DLD1 (cell line): ENCODE results near the gene GABRR2.
"Not testable (repeated sequence)": the region's sequence is repeated elsewhere in the genome, so short reads cannot be mapped to it uniquely, and the experiment has no call there.

ENCODE experiments used
- in situ Hi-C: cut with HindIII; loops from 2 replicates; pipeline ENCODE4 v1.10.0; 2017; ENCODE audit warnings: low sequenced_read_pairs

Gene GABRR2

DNA sequence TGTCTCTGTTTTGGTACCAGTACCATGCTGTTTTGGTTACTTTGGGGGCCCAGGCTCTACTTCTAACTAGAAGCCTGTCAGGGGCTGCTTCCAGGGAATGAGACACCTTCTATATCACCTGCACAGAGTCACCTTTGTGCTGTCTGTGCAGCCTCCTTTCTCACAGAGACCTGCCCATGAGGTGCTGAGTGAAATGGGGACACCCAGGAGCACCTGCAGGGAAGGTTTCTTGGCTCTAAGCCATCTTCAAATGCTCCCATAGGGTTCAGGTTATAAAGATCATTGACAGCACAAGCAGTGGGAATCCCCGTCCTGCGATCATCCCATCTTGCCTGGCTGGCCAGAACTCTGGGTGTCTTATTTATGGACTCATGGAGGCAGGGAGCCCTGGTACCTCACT, 19.1 kb downstream of the GABRR2 start:
- in situ Hi-C loops, result no loop called here

DNA sequence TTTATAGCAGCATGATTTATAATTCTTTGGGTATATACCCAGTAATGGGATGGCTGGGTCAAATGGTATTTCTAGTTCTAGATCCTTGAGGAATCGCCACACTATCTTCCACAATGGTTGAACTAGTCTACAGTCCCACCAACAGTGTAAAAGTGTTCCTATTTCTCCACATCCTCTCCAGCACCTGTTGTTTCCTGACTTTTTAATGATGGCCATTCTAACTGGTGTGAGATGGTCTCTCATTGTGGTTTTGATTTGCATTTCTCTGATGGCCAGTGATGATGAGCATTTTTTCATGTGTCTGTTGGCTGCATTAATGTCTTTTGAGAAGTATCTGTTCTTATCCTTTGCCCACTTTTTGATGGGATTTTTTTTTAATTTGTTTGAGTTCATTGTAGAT, 20.0 kb downstream of the GABRR2 start:
- in situ Hi-C loops, result not testable (repeated sequence)

DNA sequence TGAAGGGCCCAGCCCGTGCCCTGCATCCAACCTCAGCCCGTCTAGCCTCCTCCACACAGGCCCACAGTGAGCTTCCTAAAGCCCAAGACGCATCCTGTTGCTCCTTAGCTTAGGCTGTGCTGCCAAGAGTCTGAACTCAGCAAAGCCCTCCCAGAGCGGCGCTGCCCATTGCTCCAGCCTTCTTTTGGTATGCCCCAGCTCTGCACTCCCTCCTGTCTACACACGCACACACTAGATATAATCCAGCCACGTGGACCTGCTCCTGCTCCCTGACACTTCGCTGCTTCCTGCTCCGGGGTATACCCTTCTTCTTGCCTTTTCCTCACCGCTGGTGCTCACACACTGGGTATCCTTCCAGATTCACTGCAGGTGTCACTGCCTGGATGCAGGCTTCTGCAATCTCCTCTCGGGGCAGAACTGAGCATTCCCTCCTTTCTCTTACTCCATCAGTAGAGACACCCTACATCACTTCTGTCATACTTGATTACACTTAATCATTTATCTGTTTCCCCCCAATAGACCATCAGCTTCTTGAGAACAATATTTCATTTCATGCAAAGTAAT, 23.8 kb downstream of the GABRR2 start:
- in situ Hi-C loops, result no loop called here

DNA sequence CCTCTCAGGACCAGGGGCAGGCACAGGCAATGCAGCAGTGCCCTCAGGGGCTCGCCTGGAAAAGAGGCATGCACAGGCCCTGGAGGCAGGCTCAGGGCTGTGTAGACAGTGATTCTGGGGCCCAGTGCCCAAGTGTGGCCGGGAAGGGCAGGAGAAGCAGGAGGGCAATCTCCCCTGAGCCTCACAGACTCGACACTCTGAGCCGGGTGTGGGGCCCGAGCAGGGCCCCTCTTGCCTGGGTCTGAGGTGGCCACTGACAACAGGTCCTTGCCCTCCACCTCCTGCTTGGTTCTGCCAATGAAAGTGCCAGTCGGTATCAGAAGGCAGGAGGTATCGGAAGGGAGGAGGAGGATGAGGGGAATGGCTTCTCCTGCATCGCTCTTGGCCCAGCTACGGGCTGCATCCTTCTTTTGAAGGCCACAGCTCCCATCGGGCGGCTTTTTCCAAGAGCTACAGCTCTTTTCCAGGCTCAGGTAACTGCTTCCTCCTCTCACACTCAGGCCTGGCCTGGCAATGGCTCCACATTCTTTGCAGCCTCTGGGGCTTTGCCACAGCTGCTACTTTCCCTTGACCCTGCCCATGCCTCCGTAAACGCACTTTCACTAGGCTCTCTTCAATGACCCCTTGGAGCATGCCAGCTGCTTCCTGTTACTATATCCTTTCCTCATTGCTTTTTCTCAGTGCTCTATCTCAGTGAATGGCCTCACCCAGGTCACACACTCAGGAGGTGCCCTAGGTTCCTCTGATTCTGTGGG, 24.5 kb downstream of the GABRR2 start:
- in situ Hi-C loops, result no loop called here

DNA sequence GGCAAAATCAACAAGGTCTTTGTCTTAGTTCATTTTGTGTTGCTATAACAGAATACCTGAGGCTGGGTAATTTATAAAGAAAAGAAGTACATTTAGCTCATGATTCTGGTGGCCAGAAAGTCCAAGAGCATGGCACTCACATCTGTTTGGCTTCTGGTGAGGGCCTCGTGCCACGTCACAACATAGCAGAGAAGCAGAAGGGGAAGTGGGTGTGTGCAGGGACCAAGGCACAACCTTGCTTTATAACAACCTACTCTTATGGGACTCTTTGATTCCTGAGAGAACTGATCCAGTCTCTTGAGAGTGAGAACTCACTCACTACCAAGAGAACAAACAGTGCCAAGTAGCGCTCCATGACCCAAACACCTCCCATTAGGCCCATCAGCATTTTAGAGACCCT, 25.4 kb downstream of the GABRR2 start:
- in situ Hi-C loops, result no loop called here

DNA sequence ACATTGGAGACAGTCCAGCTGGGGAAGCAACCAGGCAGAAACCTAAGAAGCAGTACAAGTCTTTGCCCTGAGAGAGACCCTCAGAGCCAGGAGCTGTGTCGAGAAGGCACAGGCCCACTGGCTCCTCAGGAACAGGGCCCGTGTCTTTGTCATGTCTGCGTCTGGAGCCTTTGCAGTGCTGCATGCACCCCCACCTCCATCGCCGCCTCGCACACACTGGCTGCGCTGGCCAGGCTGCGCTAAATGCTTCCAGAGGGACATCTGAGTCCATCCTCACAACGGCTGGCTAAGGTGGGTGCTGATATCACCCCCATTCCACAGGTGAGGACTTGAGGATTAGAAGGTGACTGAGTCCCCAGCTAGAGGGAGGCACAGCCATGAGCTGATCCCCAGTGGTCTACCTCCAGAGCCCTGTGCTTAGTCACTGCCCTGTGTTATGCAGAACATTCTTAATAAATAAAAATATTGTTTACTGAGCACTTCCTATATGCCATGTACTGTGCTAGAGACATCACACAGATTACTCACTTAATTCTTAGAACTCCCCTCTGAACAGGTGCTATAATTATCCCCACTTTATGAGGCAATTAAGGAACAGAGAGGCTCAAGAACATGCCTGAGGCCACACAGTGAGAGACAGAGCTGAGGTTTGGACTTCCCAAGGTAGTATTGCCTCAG, 27.6 kb downstream of the GABRR2 start:
- in situ Hi-C loops, result no loop called here

DNA sequence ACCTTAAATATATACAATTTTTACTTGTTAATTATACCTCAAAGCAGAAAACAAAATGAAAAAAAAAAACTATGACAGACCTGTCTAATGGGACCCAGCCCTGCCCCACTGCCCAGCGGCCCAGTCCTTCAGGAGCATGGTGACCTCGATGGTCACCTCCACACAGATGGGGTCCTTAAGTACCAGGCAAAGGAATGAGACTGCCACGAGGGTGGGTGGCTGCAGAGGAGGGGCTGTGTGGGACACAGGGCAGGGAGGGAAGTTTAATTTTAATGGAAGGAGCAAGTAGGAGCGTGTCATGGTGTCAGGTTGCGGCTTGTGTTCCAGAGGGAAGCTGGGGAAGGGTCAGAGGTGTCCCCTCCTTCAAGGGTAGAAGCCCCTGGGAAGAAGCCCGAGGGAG, 28.6 kb downstream of the GABRR2 start:
- in situ Hi-C loops, result no loop called here

DNA sequence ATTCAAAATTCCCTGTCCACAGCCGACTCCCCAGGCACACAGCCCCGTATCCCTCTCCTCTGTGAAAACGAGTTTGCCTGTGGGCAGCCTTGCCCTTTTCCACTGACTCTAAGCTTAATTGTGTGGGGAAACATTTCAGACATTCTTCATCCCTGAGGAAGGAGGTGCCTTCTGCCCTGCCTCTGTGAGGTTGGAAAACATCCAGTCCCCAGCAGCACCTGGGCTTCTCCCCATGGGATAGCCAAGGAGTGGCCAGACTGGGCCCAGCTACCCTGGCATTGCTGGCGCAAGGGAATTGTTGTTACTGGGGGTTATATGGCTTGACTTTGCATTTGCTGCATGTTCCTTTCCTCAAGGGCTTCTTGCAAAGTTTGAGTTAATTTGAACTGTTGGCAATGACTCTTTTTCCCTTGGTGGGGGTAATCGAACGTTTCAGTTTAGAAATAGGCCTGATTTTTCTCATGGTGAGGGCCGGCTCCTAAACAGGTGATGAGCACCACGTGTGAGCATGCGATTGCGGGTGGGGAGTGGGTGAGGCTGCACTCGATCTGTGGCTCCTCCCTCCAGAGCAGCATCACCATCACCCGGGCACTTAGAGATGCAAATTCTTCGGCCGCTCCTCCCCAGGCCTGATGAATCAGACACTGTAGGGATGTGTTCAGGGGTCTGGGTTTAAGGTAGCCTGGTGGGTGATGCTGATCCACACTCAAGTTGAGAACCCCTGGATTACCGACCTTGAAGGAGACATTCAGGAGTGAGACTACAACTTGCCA, 29.9 kb downstream of the GABRR2 start:
- in situ Hi-C loops, result no loop called here

DNA sequence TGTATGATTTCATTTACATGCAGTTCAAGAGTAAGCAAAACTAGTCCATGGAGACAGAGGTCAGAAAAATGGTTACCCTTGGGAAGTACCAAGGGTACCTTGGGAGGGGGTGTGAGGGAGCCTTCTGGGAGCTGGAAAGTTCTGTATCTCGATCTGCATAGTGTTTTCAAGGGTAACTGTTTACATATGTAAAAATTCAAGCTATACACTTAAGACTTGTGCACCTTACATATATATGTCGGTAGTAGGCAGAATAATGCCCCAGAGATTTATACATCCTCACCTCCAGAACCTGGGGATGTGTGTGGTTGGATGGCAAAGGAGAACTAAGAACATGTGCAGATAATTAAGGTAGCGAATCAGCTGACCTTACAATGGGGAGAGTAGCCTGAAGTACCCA, 31.0 kb downstream of the GABRR2 start:
- in situ Hi-C loops, result no loop called here

DNA sequence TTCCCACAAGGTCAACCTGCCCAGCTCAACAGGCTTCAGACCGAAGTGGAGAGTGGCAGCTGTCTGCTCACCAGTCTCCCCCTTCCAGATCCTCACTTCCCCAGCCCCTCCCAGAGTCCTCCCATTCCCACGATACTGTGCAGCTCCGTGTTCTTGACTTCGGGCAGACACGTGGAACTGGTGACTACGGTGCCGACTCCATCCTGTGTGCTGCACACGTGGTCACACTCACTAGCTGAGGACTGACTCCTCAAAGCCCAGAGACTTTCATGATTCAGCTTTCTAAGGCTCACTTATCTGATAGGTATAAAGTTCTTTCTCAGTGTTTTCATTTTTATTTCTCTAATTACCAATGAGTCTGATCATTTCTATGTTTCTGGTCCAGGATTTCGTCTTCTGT, 32.4 kb downstream of the GABRR2 start:
- in situ Hi-C loops, result no loop called here

DNA sequence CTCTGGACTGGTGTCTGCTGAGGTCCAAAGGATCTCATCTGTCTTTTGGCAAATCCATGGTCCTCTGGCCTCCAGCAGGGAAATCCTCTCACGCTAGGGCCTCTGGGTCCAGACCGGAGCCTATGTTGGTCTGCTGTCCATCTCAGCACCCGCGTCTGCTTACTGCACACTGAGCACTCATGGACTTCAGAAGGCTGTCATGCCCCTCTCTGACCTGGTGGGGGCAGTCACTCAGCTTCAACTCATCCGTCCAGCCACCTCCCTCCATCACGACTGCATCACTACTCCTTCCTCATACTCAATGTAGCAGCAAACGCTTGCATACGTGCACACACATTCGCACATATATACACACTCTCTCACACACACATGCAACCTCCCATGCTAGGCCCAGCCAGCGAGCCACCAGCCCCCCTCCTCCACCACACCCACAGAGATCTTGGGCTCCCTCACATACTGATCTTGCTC, 33.3 kb downstream of the GABRR2 start:
- in situ Hi-C loops, result no loop called here

DNA sequence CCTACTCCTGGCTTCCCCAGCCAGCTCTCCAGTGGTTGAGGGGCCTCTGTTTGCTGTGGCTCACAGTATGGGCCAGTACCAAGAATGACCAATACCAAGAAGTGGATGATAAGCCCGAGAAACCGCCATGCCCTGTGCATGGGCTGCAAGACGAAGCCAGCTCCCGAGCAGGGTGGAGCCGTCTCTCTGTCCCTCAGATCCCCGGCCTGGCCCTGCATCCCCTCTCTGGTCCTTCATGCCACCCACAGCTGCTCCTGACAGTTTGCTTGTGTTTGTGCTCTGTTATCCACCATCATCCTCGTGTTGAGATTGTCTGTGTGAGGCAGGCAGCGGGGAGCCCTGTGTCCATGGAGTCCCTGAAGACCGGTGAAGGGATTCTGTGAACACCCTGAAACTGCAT, 36.1 kb downstream of the GABRR2 start:
- in situ Hi-C loops, result no loop called here

DNA sequence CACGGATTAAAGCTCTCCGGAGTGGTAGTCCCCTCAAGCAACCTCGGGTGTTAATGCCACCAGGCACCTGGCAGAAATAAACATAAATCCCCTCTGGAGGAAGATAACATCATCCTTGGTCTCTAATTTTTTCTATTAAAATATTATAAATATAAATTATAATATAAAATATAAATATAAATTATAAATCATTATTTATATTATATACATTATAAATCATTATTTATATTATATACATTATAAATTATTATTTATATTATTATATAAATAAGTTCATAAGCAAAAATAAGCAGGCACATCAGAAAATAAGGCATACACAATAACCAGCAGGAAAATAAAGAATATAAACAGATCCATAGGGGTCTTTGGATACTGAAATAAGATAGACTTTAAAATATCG, 39.2 kb downstream of the GABRR2 start:
- in situ Hi-C loops, result no loop called here

DNA sequence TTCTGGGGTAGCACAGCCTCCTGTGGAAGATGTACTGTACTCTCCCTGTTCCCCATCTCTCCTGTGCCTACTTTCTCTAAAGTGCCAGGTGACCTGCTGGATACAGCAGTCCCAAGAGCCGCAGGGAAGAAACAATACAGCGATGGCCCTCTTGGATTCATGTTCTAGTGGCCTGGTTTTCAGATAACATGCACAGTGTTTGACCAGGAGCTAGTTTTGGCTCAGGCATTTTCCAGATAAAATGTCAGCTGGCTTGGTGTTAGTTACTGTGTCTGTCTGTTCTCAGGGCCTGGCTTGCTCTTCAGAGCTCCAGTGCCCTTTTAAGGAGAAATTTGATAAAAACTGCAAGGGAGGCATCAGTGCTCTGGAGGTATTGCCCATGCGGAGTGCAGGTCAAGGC, 41.3 kb downstream of the GABRR2 start:
- in situ Hi-C loops, result no loop called here

DNA sequence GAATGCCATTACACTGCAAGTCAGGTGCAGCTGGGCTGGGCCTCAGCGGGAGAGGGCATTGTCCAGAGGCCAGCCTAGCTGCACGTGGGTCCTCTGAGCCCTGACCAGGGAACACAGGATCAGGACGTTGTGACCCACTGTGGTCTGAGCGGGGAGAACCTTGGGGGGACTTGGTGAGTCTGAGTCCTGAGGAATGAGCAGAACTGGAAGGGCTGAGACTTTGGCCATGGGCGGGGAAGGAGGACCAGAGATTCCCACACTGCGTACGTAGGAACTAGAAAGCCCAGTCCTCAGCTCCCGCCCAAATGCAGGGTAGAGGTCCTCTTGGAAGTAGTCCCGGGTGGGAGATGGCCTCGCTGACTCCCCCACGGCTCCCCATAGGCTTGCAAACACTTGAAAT, 42.5 kb downstream of the GABRR2 start:
- in situ Hi-C loops, result no loop called here

DNA sequence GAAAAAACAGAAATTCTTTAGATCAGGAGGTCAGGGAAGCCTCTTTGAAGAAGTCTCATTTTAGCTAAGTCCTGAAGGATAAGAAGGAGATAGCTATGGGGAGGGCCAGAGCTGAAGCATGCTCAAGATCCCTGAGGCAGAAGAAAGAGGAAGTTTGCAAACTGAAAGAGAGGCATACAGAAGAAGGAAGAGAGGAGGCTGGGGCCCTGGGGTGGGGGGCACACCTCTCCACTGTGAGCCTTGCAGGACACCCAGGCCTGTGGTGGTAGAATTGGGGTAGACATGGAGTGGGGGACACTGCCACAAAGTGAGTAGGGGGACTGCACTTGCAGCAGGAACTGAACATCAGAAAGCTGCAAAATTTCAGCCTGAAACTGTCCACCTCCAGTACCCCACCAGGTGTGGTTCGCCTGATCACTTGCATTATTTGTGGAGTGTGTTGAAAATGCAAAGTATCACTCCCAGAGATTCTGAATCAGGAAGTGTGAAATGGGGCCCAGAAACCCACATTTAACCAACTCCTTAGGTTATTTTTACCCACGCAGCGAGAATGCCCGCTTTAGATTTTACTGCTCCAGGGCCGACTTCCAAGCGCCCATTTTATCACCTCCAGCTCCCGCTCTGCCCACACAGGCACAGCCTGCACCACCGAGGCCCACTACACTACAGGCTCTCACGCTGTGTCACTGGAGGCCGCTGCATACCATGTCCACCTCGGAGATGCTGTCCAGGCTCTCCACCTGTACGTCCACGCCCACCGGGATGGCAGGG, 44.0 kb downstream of the GABRR2 start:
- in situ Hi-C loops, result no loop called here

DNA sequence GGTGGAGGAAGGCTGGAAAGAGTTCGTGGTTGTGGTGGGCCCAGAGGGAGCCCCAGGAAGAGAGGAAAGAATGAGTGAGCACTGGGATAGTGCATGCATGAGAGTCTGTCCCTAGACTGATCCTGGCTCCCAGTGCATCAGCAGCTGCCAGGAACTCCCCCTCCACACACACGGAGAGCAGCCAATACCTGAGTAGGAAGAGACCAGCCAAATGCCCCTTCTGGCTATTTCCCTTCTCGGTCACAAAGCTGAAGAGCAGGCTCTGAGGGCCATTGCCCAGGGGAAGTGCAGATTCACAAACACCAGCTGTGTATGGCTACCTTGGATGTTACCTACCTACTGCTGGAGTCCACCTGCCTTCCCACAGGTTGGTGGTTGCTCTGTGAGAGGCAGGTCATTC, 45.1 kb downstream of the GABRR2 start:
- in situ Hi-C loops, result no loop called here

DNA sequence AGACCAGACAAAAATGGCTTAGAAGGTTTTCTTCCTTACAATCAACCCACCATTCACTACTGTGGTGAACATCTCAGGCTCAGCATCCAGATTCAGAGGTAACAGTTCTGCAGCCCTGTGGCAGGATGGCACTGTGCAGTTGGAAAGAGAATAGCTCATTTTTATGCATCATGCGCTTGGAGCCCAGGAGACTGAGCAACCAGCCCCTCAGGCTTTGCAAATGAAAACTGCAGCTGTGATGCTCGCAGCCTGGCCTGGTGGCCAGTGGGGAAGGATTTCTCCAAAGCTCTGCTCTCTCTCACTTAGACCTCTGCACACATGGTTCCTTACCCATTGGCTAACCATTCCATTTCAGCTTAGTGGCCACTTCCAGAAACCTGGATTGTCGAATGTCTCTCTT, 45.8 kb downstream of the GABRR2 start:
- in situ Hi-C loops, result no loop called here

DNA sequence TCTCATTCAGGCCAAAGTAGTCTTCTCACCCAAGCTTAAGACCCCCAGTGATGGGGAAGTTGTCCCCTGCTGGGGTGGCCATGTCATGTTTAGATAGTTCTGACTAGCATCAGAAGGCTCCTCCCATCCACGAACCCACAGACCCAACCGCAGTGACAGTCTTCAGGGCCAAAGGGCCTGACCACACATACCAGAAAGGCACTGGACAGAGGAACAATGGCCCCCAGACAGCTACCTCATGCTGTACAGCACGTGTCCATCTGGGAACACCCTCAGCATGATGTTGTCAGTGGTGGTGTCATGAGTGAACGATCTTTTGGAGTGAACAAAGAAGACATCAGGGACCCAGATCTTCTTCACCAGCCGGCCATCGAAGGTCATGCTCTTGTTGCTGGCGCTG, 46.3 kb downstream of the GABRR2 start:
- in situ Hi-C loops, result no loop called here

DNA sequence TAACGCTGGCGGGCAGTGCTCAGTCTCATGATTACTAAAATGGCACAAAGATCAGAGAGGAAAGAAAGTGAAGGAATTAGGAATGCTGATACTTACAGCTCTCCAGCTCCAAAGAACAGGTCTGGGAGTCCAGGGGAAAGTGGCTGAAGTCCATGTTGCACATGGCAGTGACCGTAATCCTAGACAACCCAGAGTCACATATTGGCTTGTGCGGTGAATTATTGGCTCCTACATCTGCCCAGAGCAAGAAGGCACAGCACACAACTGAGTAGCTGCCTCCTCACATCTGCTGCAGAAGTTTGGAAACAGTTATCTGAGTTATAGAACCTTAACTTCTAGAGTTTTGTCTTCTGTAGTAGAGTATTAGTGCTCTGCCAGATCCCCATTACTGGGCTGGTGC, 47.2 kb downstream of the GABRR2 start:
- in situ Hi-C loops, result no loop called here

DNA sequence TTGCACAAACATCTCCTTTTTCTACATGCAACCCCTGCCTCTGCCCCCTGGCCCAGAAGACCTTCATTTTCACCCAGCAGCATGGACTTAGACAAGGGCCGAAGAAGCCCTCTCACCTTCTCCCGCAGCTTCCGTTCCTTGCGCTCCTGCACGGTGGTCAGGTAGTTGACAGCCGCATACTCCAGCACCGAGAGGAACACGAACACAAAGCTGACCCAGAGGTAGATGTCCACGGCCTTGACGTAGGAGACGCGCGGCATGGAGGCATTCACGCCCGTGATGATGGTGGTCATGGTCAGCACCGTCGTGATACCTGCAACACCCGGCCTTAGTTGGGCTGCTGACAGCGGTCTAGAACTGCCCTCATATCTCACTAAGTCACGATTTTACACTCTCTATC, 50.8 kb downstream of the GABRR2 start:
- in situ Hi-C loops, result no loop called here
